GM12878 (cell line): Measurements from ENCODE around the gene OTUD3.

Experiments used
- CHD4 ChIP-seq: fragments of 200-600 bp; sonication (generic); IDR thresholded peaks from 2 replicates; pipeline ENCODE4 v1.6.1; 2016; ENCODE audit warnings: mild to moderate bottlenecking
- FOXK2 ChIP-seq: fragments of 450-650 bp; IDR thresholded peaks from 2 replicates; pipeline ENCODE4 v1.6.1; 2017; ENCODE audit warnings: mild to moderate bottlenecking, moderate library complexity
- NFYB ChIP-seq: IDR thresholded peaks from 2 replicates; pipeline ENCODE4 v1.6.1; 2011; ENCODE audit warnings: low read depth, mild to moderate bottlenecking, low read length, improper control_type of control experiment, moderate library complexity; ENCODE audit not compliant: insufficient read depth
- POLR2AphosphoS5 ChIP-seq: IDR thresholded peaks from 2 replicates; pipeline ENCODE4 v1.6.1; 2011; ENCODE audit warnings: mild to moderate bottlenecking, low read length, inconsistent platforms
- SMC3 ChIP-seq: IDR thresholded peaks from 2 replicates; pipeline ENCODE4 v1.6.1; 2011; ENCODE audit warnings: low read length, improper control_type of control experiment, borderline replicate concordance
- SP1 ChIP-seq: IDR thresholded peaks from one replicate; pipeline ENCODE4 v1.6.1; 2011; ENCODE audit warnings: low read depth, low read length
- TCF7 ChIP-seq: IDR thresholded peaks from 2 replicates; pipeline ENCODE4 v1.6.1; 2014; ENCODE audit warnings: antibody characterized with exemption, borderline replicate concordance
- YY1 ChIP-seq: IDR thresholded peaks from 2 replicates; pipeline ENCODE4 v1.6.1; 2011; ENCODE audit warnings: low read depth, mild to moderate bottlenecking, low read length
- TF ChIP-seq, protein P1 (sequence below), 3 experiments: IDR thresholded peaks in 2 of 3; conservative IDR thresholded peaks in 1 of 3; 2 replicates each; pipeline ENCODE4 v1.5.1; 2011; ENCODE audit warnings: low read depth in 3 of 3, low read length in 3 of 3, mild to moderate bottlenecking in 3 of 3, control low read depth in 2 of 3, moderate library complexity in 2 of 3, inconsistent platforms in 1 of 3, mixed read lengths in 1 of 3; ENCODE audit not compliant: control insufficient read depth in 2 of 3, insufficient read depth in 1 of 3; ENCODE audit errors: extremely low read depth in 1 of 3
- TF ChIP-seq, protein P2 (sequence below): IDR thresholded peaks from 2 replicates; pipeline ENCODE4 v1.6.1; 2012; ENCODE audit warnings: low read depth, low read length, improper control_type of control experiment
- TF ChIP-seq, protein P3 (sequence below): fragments of 450-650 bp; IDR thresholded peaks from 2 replicates; pipeline ENCODE4 v1.6.1; 2017; ENCODE audit warnings: mild to moderate bottlenecking, moderate library complexity
- TF ChIP-seq, protein P4 (sequence below): IDR thresholded peaks from 2 replicates; pipeline ENCODE4 v1.6.1; 2012; ENCODE audit warnings: mild to moderate bottlenecking, low read depth, low read length
- TF ChIP-seq, protein P5 (sequence below): fragments of 450-650 bp; formaldehyde crosslinking; IDR thresholded peaks from 2 replicates; pipeline ENCODE4 v1.4.0; 2022; ENCODE audit warnings: mild to moderate bottlenecking, moderate library complexity
- TF ChIP-seq, protein P6 (sequence below): fragments of 450-650 bp; IDR thresholded peaks from 2 replicates; pipeline ENCODE4 v1.6.1; 2016; ENCODE audit warnings: mild to moderate bottlenecking, moderate library complexity, borderline replicate concordance

DNA sequence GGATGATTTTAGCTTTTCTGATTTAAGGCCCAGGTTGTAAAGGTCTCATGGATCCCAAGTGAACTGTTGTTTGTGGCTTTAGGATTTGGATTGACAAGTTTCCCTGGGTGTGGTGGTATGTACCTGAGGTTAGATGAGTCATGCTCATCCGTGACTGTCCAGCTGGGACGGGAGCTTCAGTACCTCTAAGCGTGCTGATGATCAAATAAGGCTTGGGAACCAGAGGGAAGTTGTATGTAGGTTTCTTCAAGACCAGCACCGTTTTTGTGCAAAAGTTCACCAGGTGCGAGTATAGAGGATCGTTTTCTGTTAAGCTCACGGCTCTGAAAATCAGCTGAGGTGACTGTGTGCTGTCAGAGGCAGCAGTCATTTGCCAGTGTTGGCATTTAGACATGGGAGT is 21.4 kb downstream of the OTUD3 start:
- no peak for TF ChIP-seq NFYB
- TF ChIP-seq, protein P1, sequence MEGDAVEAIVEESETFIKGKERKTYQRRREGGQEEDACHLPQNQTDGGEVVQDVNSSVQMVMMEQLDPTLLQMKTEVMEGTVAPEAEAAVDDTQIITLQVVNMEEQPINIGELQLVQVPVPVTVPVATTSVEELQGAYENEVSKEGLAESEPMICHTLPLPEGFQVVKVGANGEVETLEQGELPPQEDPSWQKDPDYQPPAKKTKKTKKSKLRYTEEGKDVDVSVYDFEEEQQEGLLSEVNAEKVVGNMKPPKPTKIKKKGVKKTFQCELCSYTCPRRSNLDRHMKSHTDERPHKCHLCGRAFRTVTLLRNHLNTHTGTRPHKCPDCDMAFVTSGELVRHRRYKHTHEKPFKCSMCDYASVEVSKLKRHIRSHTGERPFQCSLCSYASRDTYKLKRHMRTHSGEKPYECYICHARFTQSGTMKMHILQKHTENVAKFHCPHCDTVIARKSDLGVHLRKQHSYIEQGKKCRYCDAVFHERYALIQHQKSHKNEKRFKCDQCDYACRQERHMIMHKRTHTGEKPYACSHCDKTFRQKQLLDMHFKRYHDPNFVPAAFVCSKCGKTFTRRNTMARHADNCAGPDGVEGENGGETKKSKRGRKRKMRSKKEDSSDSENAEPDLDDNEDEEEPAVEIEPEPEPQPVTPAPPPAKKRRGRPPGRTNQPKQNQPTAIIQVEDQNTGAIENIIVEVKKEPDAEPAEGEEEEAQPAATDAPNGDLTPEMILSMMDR (IDR thresholded peaks at IDR 0.05 in 2 of 3, conservative IDR thresholded peaks at IDR 0.05 in 1 of 3; ENCODE audit: control insufficient read depth in 2 of 3, extremely low read depth in 1 of 3, insufficient read depth in 1 of 3, low read depth in 3 of 3, low read length in 3 of 3) = no peak
- TF ChIP-seq TCF7 = no peak
- TF ChIP-seq, protein P2, sequence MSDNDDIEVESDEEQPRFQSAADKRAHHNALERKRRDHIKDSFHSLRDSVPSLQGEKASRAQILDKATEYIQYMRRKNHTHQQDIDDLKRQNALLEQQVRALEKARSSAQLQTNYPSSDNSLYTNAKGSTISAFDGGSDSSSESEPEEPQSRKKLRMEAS = no peak
- TF ChIP-seq, protein P3, sequence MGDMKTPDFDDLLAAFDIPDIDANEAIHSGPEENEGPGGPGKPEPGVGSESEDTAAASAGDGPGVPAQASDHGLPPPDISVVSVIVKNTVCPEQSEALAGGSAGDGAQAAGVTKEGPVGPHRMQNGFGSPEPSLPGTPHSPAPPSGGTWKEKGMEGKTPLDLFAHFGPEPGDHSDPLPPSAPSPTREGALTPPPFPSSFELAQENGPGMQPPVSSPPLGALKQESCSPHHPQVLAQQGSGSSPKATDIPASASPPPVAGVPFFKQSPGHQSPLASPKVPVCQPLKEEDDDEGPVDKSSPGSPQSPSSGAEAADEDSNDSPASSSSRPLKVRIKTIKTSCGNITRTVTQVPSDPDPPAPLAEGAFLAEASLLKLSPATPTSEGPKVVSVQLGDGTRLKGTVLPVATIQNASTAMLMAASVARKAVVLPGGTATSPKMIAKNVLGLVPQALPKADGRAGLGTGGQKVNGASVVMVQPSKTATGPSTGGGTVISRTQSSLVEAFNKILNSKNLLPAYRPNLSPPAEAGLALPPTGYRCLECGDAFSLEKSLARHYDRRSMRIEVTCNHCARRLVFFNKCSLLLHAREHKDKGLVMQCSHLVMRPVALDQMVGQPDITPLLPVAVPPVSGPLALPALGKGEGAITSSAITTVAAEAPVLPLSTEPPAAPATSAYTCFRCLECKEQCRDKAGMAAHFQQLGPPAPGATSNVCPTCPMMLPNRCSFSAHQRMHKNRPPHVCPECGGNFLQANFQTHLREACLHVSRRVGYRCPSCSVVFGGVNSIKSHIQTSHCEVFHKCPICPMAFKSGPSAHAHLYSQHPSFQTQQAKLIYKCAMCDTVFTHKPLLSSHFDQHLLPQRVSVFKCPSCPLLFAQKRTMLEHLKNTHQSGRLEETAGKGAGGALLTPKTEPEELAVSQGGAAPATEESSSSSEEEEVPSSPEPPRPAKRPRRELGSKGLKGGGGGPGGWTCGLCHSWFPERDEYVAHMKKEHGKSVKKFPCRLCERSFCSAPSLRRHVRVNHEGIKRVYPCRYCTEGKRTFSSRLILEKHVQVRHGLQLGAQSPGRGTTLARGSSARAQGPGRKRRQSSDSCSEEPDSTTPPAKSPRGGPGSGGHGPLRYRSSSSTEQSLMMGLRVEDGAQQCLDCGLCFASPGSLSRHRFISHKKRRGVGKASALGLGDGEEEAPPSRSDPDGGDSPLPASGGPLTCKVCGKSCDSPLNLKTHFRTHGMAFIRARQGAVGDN = no peak
- TF ChIP-seq POLR2AphosphoS5 = no peak
- TF ChIP-seq, protein P4, sequence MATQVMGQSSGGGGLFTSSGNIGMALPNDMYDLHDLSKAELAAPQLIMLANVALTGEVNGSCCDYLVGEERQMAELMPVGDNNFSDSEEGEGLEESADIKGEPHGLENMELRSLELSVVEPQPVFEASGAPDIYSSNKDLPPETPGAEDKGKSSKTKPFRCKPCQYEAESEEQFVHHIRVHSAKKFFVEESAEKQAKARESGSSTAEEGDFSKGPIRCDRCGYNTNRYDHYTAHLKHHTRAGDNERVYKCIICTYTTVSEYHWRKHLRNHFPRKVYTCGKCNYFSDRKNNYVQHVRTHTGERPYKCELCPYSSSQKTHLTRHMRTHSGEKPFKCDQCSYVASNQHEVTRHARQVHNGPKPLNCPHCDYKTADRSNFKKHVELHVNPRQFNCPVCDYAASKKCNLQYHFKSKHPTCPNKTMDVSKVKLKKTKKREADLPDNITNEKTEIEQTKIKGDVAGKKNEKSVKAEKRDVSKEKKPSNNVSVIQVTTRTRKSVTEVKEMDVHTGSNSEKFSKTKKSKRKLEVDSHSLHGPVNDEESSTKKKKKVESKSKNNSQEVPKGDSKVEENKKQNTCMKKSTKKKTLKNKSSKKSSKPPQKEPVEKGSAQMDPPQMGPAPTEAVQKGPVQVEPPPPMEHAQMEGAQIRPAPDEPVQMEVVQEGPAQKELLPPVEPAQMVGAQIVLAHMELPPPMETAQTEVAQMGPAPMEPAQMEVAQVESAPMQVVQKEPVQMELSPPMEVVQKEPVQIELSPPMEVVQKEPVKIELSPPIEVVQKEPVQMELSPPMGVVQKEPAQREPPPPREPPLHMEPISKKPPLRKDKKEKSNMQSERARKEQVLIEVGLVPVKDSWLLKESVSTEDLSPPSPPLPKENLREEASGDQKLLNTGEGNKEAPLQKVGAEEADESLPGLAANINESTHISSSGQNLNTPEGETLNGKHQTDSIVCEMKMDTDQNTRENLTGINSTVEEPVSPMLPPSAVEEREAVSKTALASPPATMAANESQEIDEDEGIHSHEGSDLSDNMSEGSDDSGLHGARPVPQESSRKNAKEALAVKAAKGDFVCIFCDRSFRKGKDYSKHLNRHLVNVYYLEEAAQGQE = no peak
- no peak for TF ChIP-seq FOXK2
- TF ChIP-seq, protein P5, sequence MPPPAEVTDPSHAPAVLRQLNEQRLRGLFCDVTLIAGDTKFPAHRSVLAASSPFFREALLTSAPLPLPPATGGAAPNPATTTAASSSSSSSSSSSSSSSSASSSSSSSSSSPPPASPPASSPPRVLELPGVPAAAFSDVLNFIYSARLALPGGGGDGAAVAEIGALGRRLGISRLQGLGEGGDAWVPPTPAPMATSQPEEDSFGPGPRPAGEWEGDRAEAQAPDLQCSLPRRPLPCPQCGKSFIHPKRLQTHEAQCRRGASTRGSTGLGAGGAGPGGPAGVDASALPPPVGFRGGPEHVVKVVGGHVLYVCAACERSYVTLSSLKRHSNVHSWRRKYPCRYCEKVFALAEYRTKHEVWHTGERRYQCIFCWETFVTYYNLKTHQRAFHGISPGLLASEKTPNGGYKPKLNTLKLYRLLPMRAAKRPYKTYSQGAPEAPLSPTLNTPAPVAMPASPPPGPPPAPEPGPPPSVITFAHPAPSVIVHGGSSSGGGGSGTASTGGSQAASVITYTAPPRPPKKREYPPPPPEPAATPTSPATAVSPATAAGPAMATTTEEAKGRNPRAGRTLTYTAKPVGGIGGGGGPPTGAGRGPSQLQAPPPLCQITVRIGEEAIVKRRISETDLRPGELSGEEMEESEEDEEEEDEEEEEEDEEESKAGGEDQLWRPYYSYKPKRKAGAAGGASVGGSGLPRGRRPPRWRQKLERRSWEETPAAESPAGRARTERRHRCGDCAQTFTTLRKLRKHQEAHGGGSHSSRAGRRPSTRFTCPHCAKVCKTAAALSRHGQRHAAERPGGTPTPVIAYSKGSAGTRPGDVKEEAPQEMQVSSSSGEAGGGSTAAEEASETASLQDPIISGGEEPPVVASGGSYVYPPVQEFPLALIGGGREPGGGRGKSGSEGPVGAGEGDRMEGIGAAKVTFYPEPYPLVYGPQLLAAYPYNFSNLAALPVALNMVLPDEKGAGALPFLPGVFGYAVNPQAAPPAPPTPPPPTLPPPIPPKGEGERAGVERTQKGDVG = no peak
- TF ChIP-seq SMC3 = no peak
- TF ChIP-seq YY1 = no peak
- no peak for TF ChIP-seq CHD4
- TF ChIP-seq, protein P6, sequence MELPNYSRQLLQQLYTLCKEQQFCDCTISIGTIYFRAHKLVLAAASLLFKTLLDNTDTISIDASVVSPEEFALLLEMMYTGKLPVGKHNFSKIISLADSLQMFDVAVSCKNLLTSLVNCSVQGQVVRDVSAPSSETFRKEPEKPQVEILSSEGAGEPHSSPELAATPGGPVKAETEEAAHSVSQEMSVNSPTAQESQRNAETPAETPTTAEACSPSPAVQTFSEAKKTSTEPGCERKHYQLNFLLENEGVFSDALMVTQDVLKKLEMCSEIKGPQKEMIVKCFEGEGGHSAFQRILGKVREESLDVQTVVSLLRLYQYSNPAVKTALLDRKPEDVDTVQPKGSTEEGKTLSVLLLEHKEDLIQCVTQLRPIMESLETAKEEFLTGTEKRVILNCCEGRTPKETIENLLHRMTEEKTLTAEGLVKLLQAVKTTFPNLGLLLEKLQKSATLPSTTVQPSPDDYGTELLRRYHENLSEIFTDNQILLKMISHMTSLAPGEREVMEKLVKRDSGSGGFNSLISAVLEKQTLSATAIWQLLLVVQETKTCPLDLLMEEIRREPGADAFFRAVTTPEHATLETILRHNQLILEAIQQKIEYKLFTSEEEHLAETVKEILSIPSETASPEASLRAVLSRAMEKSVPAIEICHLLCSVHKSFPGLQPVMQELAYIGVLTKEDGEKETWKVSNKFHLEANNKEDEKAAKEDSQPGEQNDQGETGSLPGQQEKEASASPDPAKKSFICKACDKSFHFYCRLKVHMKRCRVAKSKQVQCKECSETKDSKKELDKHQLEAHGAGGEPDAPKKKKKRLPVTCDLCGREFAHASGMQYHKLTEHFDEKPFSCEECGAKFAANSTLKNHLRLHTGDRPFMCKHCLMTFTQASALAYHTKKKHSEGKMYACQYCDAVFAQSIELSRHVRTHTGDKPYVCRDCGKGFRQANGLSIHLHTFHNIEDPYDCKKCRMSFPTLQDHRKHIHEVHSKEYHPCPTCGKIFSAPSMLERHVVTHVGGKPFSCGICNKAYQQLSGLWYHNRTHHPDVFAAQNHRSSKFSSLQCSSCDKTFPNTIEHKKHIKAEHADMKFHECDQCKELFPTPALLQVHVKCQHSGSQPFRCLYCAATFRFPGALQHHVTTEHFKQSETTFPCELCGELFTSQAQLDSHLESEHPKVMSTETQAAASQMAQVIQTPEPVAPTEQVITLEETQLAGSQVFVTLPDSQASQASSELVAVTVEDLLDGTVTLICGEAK = no peak
- TF ChIP-seq SP1 = no peak
